A375 (cell line): ENCODE data around the gene KIF18A. TPM values are rescaled to one million over a fixed set of nuclear protein-coding genes. Genes with fewer than 3 reads are reported as not detected.

Source experiments
- small RNA-seq: library from RNA; depleted of rRNA; stranded (forward); fragments of <200 nt; gene quantifications from one replicate; pipeline ENCODE3, GENCODE V24; 2014
- total RNA-seq: library from RNA; depleted of rRNA; stranded (reverse); fragments of >200 nt; shearing (Covaris generic); gene quantifications from 2 replicates; pipeline ENCODE4 v1.2.3, GENCODE V29; 2014; rRNA removed

KIF18A gene
- total RNA-seq: 12.3 and 18.4 TPM in 2 replicates

GRCh38 chr11:28107750-28108618 is at the start of gene KIF18A, which contains the start of gene METTL15:
Gene KIF18A (minus strand): TSS chr11:28108156. CDS start chr11:28097947, 10,209 bp downstream.
Gene METTL15 (plus strand): TSS chr11:28108388. CDS start chr11:28113335, 4,947 bp downstream.

Small RNA genes lying within 50 kb of the gene (small RNA-seq; reads per million reads assigned to genes)
- gene AC023206.1: not detected
- gene MIR610: not detected

Other genes starting within 250 kb of the KIF18A start
- gene METTL15, start 232 bp upstream of the KIF18A start, total RNA-seq: 4.8 and 7.5 TPM in 2 replicates